Fibroblast of skin of abdomen (primary cell): ENCODE measurements around the gene MICU1.
A peak's percentile ranks its signal among the peaks of the same experiment; 100 is the strongest.
"Not testable (repeated sequence)": the region's sequence is repeated elsewhere in the genome, so short reads cannot be mapped to it uniquely, and the experiment has no call there.

ENCODE experiments used
- DNase-seq: peaks from one replicate; pipeline ENCODE4 v3.0.0-alpha.2; 2013

The MICU1 gene

DNA sequence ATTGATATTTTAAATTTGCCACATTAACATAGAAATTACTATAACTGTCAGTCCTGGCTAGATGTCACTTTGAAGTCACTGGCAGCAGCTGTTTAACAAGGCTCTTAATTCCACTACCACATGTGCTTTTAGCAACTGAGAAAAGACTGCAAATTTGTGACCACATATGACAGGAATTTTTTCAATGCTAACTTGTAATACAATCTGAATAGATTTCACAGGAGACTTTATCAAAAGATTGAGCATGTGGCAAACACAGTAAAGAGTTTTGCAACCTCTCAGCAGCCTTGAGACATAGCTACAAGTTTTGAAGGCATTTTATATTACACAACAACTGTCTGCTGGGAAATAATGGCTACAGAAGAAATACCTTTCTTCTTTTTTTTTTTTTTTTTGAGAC lies 73.0 kb downstream of the MICU1 start:
- peak; percentile 90 for DNase-seq

DNA sequence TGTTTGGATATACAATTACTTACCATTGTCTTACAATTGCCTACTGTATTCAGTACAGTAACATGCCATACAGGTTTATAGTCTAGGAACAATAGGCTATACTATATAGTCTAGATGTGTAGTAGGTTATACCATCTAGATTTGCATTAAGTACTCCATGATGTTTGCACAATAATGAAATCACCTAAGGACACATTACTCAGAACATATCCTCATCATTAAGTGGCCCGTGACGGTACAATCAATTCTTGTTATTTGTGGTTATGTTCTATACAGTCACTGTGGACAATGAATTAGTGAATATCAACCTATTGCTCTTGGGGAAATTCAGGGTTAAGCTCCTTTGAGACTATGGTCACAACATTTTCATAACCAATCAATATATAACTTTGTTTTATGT lies 75.6 kb downstream of the MICU1 start:
- DNase-seq, result no peak

DNA sequence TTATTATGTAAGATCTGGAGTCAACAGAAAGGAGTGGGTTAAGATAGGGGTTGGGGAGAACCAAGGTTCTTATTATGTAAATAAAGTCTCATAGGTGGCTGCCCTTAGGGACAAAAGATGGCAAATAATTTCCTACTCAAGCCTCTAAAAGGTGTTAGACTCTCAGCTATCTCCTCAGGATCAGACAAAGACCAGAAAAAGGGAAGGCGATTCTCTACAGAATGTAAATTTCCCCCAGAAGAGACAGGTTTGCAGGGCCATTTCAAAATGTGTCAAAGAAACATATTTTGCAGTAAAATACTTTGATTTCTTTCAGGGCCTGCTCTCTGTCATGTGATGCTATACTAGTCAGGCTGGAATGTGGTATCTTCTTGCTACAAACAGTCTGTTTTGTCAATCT lies 80.3 kb downstream of the MICU1 start:
- DNase-seq, result no peak

DNA sequence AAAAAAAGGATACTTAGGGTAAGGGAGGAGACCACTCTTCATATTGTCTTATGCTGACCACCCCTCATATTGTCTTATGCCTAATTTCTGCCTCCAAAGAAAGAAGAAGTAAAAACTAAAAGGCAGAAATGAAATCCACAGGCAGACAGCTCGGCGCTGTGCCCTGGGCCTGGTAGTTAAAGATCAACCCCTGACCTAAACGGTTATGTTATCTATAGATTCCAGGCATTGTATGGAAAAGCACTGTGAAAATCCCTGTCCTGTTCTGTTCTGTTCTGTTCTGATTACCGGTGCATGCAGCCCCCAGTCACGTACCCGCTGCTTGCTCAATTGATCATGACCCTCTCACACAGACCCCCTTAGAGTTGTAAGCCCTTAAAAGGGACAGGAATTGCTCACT lies 82.0 kb downstream of the MICU1 start:
- not testable (repeated sequence) for DNase-seq

DNA sequence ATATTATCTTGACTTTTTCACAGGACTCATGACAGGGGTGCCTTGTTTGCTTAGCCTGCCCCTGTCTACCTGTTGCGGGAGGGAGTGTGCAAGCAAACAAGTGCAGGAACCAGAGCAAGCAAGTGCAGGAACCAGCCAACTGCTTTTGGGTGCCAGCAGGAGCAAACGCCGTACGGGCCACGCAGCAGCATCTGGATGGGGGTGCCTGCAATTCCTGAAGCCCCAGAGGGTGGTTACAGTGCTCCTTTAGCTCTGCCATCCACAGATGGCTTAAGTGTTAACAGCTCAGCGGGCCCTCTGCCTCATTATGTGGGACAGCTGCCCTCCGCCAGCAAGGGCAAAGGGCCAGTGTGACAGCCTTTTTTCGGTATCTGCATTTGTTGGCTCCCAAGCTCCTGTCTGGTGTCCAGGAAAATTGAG lies 83.5 kb downstream of the MICU1 start:
- no peak for DNase-seq

DNA sequence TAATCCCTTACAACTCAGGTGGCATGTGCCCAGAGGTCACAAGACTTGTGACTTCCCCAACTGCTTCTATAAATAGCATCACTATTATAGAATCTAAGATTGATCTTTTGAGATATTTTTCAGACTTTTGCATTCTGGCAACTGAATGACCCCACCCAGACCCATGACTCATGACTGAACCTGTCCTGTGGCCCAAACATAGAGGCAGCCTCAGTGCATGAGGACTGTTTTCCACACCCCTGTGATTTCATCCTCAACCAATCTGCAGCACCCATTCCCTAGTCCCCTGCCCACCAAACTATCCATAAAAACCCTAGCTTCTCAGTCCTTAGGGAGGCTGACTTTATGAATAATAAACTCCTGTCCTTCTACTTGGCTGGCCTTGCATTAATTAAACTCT lies 84.5 kb downstream of the MICU1 start:
- DNase-seq, result no peak

DNA sequence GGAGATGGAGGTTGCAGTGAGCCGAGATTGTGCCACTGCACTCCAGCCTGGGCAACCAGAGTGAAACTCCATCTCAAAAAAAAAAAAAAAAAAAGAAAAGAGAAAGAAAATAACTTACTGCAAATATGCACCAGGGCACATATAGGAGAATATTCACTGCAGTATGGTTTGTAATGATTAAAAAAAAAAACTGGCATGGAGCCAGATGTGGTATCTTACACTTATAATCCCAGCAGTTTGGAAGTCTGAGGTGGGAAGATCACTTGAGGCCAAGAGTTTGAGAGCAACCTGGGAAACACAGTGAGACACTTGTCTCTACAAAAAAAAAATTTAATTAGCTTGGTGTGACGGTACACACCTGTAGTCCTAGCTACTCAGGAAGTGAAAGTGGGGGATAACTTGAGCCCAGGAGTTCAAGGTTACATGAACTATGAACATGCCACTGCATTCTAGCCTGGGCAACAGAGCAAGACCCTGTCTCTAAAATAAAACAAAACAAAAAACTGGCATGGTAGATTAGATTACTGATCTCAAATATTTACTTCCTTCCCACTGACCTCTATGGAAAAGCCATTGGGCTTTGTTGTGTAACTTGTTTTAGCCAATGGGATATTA lies 85.6 kb downstream of the MICU1 start:
- DNase-seq, result no peak

DNA sequence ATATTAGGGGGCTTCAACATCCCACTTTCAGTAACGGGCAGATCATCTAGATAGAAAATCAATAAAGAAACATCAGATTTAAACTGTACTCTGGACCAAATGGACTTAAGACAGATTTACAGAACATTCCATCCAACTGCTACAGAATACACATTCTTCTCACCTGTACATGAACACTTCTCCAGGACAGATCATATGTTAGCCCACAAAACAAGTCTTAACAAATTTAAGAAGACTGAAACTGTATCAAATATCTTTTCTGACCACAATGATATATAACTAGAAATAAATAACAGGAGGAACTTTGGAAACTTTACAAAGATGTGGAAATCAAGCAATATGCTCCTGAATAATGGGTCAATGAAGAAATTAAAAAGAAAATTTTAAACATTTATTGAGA lies 86.7 kb downstream of the MICU1 start:
- DNase-seq, result no peak

DNA sequence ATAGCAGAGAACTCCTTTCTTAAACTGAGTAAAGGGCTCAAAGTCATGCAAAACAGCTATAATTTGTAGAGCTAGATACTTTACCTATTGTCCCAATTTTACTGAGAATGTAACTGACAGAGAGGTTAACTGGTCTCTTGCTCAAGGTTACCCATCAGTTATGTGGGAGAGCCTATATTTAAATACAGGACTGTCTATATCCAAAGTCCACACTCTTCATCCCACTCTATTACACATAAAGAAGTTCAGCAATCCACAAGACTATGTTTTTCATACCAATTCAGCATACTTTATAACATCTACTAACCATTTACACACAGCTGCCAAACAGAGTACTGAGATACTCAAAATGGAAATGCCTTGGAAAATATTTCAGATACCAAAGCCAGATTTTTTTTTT lies 100.2 kb downstream of the MICU1 start:
- DNase-seq, result peak; percentile 27

DNA sequence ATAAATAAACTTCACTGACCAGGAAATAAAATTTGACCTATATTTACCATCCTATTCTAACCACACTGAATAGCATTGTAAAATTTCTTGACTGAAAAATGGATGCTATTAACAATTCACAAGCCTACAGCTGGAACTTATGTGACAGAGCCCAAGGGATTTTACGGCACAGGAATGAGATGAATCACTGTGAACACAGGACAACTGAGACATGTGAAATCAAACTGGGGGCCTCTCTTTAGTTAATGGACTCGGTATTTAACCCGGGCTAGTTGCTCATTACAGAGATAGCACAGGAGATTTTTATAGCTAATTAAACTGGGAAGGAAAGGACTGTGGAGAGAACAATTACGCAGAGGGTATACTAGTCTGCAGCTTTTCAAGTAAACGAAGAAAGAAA lies 100.6 kb downstream of the MICU1 start:
- peak; percentile 41 for DNase-seq

DNA sequence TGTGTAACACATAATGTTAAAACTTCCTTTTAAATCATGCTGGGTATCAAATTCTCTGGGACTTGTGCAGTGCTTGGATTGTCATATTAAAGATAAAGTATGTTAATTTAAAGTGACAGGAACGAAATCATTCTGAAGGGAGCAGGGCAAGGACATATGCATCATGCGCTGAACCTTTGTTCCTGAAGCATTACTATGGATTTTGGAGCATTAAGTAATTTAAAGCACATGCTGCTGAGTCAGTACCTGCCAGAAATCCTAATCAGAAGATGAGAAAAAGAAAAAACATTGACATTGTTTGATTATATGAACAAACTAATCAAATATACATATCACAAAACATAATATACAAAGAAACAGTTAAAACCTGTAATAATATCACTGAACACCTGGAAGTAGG lies 101.4 kb downstream of the MICU1 start:
- DNase-seq, result peak; percentile 32

DNA sequence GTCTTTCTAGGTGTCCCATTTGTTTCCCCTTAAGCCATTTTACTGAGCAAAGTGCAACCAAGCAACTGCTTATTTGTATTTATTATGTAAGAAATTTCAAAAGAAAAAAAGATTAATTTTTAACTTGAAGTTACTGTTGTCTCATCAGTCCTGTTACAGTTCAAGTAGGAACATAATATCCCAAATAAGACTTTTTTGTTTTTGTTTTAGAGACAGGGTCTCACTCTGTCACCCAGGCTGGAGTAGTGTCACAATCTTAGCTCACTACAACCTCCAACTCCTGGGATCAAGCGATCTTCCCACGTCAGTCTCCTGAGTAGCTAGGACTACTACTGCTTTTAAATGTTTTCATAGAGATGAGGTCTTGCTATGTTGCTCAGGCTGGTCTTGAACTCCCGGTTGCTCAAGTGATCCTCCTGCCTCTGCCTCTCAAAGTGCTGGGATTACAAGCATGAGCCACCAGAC lies 101.9 kb downstream of the MICU1 start:
- DNase-seq, result no peak

DNA sequence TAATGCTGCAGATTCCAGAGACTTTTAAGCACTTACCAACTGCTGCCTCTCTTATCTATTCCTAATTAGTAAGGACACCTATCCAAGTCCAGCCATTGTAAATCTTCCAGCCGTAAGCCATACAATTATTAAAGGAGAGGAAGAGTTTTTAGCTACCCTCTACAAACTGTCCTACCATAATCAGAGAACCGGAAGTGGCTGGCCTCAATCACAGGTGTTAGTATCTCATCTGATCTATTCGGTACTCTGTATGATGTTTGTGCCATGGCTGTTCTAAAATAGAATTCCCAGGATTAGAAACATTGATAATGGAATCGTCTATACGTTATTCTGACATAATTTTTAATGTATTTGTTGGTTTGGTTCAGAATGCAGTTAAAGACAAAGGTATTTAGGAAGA lies 102.8 kb downstream of the MICU1 start:
- DNase-seq, result no peak

DNA sequence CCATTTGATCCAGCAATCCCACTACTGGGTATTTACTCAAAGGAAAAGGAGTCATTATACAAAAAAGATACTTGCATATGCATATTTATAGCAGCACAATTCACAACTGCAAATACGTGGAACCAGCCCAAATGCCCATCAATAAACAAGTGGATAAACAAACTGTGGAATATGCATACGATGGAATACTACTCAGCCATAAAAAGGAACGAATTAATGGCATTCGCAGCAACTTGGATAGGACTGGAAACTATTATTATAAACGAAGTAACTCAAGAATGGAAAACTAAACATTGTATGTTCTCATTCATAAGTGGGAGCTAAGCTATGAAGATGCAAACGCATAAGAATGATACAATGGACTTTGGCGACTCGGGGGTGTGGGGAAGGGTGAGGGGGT lies 108.6 kb downstream of the MICU1 start:
- no peak for DNase-seq

DNA sequence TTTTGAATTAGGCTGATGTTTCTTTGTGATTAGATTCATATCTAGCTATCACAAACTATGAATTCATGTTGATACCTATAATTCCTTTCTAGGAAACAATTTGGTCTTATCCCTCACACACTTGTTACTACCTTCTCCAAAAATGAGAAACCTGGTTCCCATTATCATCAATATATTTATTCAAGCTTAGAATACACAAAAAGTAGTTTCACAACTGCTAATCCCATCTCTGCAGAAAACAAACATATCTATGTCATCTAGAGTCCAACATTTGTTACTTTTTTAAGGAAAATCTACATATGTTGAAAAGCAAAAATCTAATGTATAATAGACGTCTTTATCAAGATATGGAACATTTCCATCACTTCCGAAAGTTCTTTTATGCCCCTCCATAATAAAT lies 110.4 kb downstream of the MICU1 start:
- DNase-seq, result no peak

DNA sequence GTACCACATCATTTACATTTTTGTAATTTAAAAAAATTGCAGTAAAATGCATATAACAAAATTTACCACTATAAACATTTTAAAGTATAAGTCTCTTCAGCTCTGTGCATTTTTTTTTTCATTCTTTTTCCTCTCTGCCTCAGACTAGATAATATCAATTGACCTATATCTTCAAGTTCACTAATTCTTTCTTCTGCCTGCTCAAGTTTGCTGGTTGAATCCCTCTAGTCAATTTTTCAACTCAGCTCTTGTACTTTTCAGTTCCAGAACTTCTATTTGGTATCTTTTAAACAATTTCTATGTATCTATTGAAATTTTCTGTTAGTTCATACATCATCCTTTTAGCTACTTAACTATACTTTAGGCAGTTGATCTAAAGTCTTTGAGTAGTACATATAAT lies 112.0 kb downstream of the MICU1 start:
- DNase-seq, result no peak

DNA sequence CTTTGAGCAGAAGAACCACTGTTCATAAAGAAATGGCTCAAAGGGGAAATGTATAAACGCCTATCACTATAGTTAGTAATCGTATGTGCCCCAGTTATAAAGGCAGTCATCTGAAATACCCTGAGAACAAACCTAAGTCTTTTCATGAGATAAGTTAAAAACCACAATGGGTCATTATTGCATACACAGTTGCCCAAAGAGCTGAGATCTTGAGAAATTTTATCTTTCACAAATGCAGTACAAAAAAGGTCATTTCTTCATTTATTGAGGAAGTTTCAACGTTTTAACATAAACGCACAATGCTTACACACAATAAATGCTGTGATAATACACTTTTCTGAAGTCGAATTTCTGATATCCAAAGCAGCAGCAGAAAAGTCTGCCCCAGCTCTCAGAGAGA lies 114.4 kb downstream of the MICU1 start:
- no peak for DNase-seq

DNA sequence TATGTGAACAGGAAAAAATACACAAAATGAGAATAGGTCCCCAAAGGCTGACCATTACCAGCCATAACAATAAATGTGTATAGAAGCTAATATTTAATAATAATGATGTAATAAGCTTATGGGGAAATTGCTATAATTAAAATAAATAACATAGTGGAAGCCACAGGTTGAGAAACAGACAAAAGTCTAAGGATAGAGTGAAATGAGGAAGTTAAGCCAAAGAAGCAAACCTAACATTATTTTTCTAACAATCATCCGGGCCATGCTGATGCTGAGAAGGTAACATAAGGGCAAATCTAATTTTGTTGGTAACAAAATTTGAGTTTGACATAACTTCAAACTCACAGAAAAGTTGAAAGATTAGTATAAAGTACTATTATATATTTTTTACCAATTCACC lies 115.9 kb downstream of the MICU1 start:
- DNase-seq, result no peak

DNA sequence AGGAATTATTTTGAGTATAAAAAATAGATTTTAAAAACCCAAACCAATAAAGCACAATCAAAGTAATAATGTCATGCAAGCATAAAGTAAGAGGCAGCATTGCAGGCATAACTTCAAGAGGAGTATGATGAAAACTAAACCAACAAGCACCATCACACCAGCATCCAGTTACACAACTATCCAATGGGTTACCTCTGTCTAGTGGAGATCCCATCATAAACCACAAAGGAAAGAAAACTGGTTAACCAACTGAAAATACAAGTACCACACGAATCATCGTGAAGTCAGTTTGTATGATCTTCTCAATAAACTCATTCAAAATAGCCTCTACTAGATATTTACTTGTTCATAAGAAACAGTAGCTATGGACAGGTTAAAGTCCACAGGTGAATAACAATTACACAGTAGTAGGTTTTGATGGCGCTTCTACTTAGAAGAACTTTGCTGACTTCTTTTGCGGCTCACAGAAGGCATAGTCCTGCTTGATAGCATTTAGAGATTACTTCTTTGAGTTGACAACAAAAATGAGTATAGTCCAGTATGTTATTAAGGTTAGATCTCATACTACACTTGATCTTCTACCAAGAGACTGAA lies 116.6 kb downstream of the MICU1 start:
- DNase-seq, result peak; percentile 8

DNA sequence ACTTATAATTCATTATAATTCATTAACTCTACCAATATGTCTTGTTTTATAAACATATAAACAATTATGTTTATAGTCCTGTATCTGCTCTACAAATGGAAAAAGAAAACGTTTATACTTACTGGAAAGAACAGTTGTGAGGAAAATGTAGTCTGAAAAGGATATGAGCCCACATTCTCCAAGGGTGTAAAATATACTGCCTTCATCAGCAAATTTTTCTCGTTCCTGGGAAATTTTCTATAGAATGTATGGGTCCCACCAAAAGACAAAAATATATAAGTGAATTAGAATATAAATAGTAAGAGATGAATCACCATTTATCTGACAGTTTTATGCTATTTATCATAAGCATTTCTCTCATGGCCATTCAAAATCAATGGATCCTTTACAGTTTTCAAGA lies 117.8 kb downstream of the MICU1 start:
- DNase-seq, result no peak

DNA sequence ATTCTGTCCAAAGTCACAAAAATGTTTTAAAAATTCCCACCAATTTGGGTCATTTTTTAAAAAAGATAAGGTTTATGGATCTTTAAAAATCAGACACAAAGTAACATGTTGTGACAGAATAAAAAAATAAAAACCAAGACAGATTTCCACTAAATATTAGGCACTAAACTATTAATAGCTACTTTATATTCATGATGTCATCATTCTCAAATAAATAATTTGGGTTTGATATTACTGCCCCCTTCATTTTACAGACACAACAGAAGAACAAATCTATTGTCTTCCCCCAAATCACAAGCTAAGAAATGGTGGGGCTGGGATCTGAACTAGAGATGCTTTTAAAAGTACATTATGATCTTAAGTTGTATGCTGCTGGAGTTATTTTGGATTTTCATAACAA lies 119.4 kb downstream of the MICU1 start:
- DNase-seq, result no peak

DNA sequence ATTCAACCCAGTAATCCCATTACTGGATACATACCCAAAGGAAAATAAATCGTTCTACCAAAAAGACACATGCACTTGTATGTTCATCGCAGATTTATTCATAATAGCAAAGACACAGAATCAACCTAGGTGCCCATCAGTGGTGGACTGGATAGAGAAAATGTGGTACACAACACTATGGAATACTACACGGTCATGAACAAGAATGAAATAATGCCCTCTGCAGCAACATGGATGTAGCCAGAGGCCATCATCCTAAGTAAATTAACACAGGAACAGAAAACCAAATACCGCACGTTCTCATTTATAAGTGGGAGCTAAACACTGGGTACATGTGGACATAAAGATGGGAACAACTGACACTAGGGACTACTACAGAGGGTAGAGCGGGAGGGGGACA lies 120.4 kb downstream of the MICU1 start:
- no peak for DNase-seq

DNA sequence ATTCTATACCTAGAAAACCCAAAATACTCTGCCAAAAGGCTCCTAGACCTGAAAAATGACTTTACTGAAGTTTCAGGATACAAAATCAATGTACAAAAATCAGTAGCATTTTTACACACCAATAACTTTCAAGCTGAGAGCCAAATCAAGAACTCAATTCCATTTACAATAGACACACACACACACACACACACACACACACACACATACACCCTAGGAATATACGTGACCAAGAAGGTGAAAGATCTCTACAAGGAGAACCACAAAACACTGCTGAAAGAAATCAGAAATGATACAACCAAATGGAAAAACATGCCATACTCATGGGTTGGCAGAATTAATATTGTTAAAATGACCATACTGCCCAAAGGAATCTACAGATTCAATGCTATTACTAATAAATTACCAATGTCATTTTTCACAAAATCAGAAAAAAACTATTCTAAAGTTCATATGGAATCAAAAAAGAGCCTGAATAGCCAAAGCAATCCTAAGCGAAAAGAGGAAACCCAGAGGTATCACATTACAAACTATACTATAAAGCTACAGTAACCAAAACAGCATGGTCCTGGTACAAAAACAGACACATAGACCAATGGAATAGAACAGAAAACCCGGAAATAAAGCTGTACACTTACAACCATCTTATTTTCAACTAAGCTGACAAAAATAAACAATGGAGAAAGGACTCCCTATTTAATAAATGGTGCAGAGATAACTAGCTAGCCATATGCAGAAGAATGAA lies 122.0 kb downstream of the MICU1 start:
- no peak for DNase-seq

DNA sequence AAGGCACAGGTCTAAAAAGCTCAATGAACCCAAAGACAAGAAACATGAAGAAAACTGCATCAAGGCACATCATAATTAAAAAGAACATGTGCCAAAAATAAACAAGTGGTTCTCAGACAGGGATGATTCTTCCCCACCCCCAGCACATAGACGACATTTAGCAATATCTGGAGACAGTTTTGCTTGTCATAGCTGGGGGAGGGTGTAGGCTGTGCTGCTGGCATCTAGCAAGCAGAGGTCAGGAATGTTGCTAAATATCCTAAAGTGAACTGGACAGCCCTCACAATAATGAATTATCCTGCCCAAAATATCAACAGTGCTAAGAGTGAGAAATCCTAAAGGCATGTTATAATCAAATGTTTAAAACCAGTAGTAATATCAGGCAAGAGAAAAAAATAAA lies 122.6 kb downstream of the MICU1 start:
- DNase-seq, result peak; percentile 74
